ENCODE results near the gene EYA2.

DNA sequence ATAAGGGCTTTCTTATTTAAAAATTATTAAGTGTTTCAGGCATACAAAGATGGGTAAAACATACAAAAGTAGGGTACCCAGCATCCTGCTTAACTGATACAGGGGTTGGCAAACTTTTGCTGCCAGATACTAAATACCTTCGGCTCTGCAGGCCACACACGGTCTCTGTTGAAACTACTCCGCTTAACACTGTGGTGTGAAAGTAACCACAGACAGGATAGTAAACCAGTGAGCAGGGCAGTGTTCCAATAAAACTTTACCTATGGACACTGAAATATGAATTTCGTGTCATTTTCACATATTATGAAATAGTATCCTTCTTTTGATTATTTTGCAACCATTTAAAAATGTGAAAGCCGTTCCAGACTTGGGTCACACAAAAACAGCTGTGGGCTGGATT is 92.4 kb downstream of the EYA2 start:
- TF ChIP-seq, protein P1, sequence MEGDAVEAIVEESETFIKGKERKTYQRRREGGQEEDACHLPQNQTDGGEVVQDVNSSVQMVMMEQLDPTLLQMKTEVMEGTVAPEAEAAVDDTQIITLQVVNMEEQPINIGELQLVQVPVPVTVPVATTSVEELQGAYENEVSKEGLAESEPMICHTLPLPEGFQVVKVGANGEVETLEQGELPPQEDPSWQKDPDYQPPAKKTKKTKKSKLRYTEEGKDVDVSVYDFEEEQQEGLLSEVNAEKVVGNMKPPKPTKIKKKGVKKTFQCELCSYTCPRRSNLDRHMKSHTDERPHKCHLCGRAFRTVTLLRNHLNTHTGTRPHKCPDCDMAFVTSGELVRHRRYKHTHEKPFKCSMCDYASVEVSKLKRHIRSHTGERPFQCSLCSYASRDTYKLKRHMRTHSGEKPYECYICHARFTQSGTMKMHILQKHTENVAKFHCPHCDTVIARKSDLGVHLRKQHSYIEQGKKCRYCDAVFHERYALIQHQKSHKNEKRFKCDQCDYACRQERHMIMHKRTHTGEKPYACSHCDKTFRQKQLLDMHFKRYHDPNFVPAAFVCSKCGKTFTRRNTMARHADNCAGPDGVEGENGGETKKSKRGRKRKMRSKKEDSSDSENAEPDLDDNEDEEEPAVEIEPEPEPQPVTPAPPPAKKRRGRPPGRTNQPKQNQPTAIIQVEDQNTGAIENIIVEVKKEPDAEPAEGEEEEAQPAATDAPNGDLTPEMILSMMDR (IDR thresholded peaks at IDR 0.05), result no peak
- TF ChIP-seq POLR2A (IDR thresholded peaks at IDR 0.05), result no peak
